SK-N-SH (cell line): ENCODE data around the gene LIAS. TPM values are rescaled to one million over a fixed set of nuclear protein-coding genes. Genes with fewer than 3 reads are reported as not detected.
"Not testable (repeated sequence)": the region's sequence is repeated elsewhere in the genome, so short reads cannot be mapped to it uniquely, and the experiment has no call there.

ENCODE experiments used
- CTCF ChIA-PET: fragments of 300-600, 350-600 bp; formaldehyde crosslinking; extraction: SDS; loops from one replicate; lab custom pipeline; 2021; lab: Yijun Ruan, JAX
- POLR2A ChIA-PET: fragments of 350-600 bp; sonication (Branson Sonifier 250); formaldehyde crosslinking; extraction: SDS; loops from one replicate; lab custom pipeline; 2020; ENCODE audit warnings: antibody characterized with exemption, inconsistent platforms; lab: Yijun Ruan, JAX
- DNase-seq: peaks from one replicate; pipeline ENCODE4 v3.0.0; 2012
- H2AFZ ChIP-seq: fragments of 200-600 bp; sonication (generic); 2 replicates; pipeline ENCODE4 v1.8.1; 2016; ENCODE audit warnings: antibody characterized with exemption, mild to moderate bottlenecking, low read depth
- H3F3A ChIP-seq: fragments of 200-600 bp; sonication (generic); replicated peaks from 2 replicates; pipeline ENCODE3; 2016; ENCODE audit warnings: antibody characterized with exemption, mild to moderate bottlenecking; ENCODE audit not compliant: insufficient read depth
- H3K27ac ChIP-seq, 2 experiments: fragments of 200-500 bp in 1 of 2; fragments of 200-600 bp in 1 of 2; sonication (Bioruptor generic) in 1 of 2; sonication (generic), shearing (Covaris generic) in 1 of 2; 2 replicates each; pipeline versions ENCODE4 v1.5.1 to v1.6.1; 2014 to 2016; ENCODE audit warnings: low read depth in 2 of 2, inconsistent platforms in 1 of 2, low read length in 1 of 2, mild to moderate bottlenecking in 1 of 2, mixed read lengths in 1 of 2
- H3K27me3 ChIP-seq: fragments of 200-600 bp; sonication (generic), shearing (Covaris generic); 2 replicates; pipeline ENCODE4 v1.6.1; 2016; ENCODE audit warnings: mixed run types; ENCODE audit not compliant: insufficient read depth
- H3K36me3 ChIP-seq, 2 experiments: fragments of 200-500 bp in 1 of 2; fragments of 200-600 bp in 1 of 2; sonication (Bioruptor generic) in 1 of 2; sonication (generic) in 1 of 2; replicated peaks in 1 of 2; 2 replicates each; pipeline versions ENCODE3 to v1.5.1; 2014 to 2016; ENCODE audit warnings: low read length in 1 of 2, mild to moderate bottlenecking in 1 of 2; ENCODE audit not compliant: insufficient read depth in 2 of 2, control insufficient read depth in 1 of 2
- H3K4me1 ChIP-seq, 2 experiments: fragments of 200-500 bp in 1 of 2; fragments of 200-600 bp in 1 of 2; sonication (Bioruptor generic) in 1 of 2; sonication (generic), shearing (Covaris generic) in 1 of 2; 2 replicates each; pipeline versions ENCODE4 v1.5.1 to v1.6.1; 2014 to 2016; ENCODE audit warnings: low read depth in 1 of 2, low read length in 1 of 2, mixed run types in 1 of 2; ENCODE audit not compliant: insufficient read depth in 2 of 2, control insufficient read depth in 1 of 2
- H3K4me2 ChIP-seq: fragments of 200-600 bp; sonication (generic), shearing (Covaris generic); 2 replicates; pipeline ENCODE4 v1.6.1; 2017; ENCODE audit warnings: mixed run types
- H3K4me3 ChIP-seq, 2 experiments: fragments of 200-500 bp in 1 of 2; fragments of 200-600 bp in 1 of 2; sonication (Bioruptor generic) in 1 of 2; sonication (generic), shearing (Covaris generic) in 1 of 2; 2 replicates each; pipeline versions ENCODE4 v1.5.1 to v1.8.1; 2014 to 2016; ENCODE audit warnings: low read depth in 2 of 2, inconsistent platforms in 1 of 2, low read length in 1 of 2, mild to moderate bottlenecking in 1 of 2, mixed read lengths in 1 of 2, moderate library complexity in 1 of 2
- H3K79me2 ChIP-seq: fragments of 200-600 bp; sonication (generic); 2 replicates; pipeline ENCODE4 v1.8.1; 2017; ENCODE audit warnings: mild to moderate bottlenecking; ENCODE audit not compliant: insufficient read depth
- H3K9ac ChIP-seq: fragments of 200-600 bp; sonication (generic); 2 replicates; pipeline ENCODE4 v1.6.1; 2017; ENCODE audit warnings: mixed run types
- H3K9me2 ChIP-seq: fragments of 200-600 bp; sonication (generic); 2 replicates; pipeline ENCODE4 v1.6.1; 2017; ENCODE audit warnings: mixed run types
- H3K9me3 ChIP-seq: fragments of 200-600 bp; sonication (generic); 2 replicates; pipeline ENCODE4 v1.6.1; 2017; ENCODE audit warnings: mixed run types, mild to moderate bottlenecking, moderate library complexity
- H4K20me1 ChIP-seq: fragments of 200-600 bp; sonication (generic); 2 replicates; pipeline ENCODE4 v1.6.1; 2017; ENCODE audit warnings: mild to moderate bottlenecking, mixed run types; ENCODE audit not compliant: insufficient read depth
- ELF1 ChIP-seq: IDR thresholded peaks from 2 replicates; pipeline ENCODE4 v1.4.0; 2012
- EP300 ChIP-seq, 2 experiments: IDR thresholded peaks; 2 replicates each; pipeline versions ENCODE4 v1.4.0 to v1.6.1; 2012; ENCODE audit warnings: borderline replicate concordance in 1 of 2, low read depth in 1 of 2, low read length in 1 of 2
- FOXM1 ChIP-seq: IDR thresholded peaks from 2 replicates; pipeline ENCODE4 v1.4.0; 2012; ENCODE audit warnings: low read depth, mild to moderate bottlenecking
- GABPA ChIP-seq: IDR thresholded peaks from 2 replicates; pipeline ENCODE4 v1.4.0; 2012; ENCODE audit warnings: low read depth, mild to moderate bottlenecking
- MXI1 ChIP-seq: IDR thresholded peaks from 2 replicates; pipeline ENCODE4 v1.6.1; 2012; ENCODE audit warnings: mild to moderate bottlenecking, low read depth, low read length, improper control_type of control experiment
- NFIC ChIP-seq: IDR thresholded peaks from 2 replicates; pipeline ENCODE4 v1.4.0; 2012; ENCODE audit warnings: borderline replicate concordance
- RAD21 ChIP-seq: IDR thresholded peaks from 2 replicates; pipeline ENCODE4 v1.6.1; 2012; ENCODE audit warnings: mild to moderate bottlenecking, low read length
- RCOR1 ChIP-seq: fragments of 150-350 bp; IDR thresholded peaks from 2 replicates; pipeline ENCODE4 v1.6.1; 2017; ENCODE audit warnings: antibody characterized with exemption, low read length
- SMC3 ChIP-seq: IDR thresholded peaks from 2 replicates; pipeline ENCODE4 v1.6.1; 2012; ENCODE audit warnings: low read depth, low read length, improper control_type of control experiment
- WGBS: methylation state at CpG from one replicate; pipeline ENCODE4 v1.1.6; 2017; ENCODE audit warnings: low lambda C conversion rate; 5-methylcytosine and 5-hydroxymethylcytosine counted together
- polyA plus RNA-seq, 3 experiments: library from polyadenylated mRNA; depleted of rRNA; stranded (reverse); fragments of >200 nt; gene quantifications; 2 replicates each; pipeline ENCODE4 v1.2.3, GENCODE V29; 2012
- TF ChIP-seq, protein P1 (sequence below): IDR thresholded peaks from 2 replicates; pipeline ENCODE4 v1.4.0; 2012; ENCODE audit warnings: low read depth, borderline replicate concordance
- TF ChIP-seq, protein P2 (sequence below): fragments of 150-350 bp; IDR thresholded peaks from 2 replicates; pipeline ENCODE4 v1.6.1; 2016; ENCODE audit warnings: mild to moderate bottlenecking, low read depth, low read length
- TF ChIP-seq, protein P3 (sequence below): fragments of 200-600 bp; sonication (generic); IDR thresholded peaks from 2 replicates; pipeline ENCODE4 v1.6.1; 2017; ENCODE audit warnings: antibody characterized with exemption, mild to moderate bottlenecking, moderate library complexity

Gene LIAS
- polyA plus RNA-seq, 1 of the 3 experiments (the other 2 are of a cell fraction), result 9.2 TPM

DNA sequence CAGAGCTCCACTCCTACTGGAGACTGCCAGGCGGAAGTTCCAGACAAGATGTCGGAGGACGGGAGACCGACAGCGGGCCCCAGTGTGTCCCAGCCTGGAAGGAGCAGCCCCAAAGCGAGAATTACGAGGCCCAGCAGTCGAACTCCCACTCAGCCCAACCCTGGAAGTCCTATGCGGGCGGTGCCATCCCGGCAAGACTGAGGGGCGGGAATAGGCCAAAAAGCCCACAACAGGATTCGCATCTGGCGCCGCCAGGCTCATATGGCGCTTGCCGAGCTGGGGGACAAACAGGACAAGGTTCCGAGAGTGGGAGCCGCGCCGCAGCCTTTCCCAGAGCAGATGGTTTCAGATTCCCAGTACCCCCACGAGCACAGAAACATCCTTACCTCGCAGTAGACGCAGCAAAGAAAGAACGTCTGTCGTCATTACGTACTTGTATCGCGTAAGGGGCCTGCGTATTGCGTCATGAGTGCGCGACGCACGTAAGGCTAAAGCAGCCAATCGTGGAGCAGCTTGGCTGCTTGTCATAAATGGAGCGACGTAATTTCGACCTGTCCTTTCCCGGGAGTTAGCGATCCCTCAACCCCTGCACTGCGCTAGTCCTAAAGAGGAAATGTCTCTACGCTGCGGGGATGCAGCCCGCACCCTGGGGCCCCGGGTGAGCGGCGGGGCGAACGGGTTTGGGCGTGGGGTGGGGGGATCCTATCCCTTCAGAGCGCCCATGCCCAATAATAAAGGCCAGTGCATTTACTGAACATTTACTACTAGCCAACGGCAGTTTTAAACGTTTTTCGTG, at the start of gene LIAS, which contains the start of gene RPL9 (continued):
- TF ChIP-seq, protein P1, sequence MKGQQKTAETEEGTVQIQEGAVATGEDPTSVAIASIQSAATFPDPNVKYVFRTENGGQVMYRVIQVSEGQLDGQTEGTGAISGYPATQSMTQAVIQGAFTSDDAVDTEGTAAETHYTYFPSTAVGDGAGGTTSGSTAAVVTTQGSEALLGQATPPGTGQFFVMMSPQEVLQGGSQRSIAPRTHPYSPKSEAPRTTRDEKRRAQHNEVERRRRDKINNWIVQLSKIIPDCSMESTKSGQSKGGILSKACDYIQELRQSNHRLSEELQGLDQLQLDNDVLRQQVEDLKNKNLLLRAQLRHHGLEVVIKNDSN, result no peak
- TF ChIP-seq, protein P2, sequence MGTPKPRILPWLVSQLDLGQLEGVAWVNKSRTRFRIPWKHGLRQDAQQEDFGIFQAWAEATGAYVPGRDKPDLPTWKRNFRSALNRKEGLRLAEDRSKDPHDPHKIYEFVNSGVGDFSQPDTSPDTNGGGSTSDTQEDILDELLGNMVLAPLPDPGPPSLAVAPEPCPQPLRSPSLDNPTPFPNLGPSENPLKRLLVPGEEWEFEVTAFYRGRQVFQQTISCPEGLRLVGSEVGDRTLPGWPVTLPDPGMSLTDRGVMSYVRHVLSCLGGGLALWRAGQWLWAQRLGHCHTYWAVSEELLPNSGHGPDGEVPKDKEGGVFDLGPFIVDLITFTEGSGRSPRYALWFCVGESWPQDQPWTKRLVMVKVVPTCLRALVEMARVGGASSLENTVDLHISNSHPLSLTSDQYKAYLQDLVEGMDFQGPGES, result no peak

DNA sequence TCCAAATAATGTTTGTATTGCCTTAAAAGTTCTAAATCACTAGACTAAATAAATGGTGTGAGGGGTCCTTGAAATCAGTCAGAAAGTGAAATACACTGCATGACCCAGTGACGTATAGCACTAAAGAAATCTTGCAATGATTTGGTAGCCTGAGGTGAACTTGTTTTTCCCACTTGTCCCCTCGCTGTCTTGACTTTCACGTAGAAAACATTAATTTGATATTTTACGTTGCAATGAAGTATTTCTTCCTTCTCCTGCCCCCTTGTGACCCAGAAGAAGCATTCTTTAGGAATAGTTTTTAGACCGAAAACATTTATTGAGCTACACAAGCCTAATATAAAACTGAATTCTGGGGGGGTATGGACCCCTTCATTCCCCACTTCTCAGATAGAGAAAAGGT, 48.4 kb upstream of the LIAS start:
- no peak overlapping the region for H3K4me2 ChIP-seq

DNA sequence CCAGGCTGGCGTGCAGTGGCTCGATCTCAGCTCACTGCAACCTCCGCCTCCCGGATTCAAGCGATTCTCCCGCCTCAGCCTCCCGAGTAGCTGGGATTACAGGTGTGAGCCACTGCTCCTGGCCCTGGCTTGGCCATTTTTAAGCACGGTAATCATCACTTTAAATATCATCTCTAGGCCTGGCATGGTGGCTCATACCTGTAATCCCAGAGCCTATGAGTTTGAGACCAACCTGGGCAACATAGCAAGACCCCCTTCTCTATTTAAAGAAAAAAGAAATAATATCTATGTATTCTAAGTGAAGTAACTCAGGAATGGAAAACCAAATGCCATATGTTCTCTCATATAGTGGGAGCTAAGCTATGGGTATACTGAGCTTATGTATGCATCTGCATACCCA, 47.3 kb upstream of the LIAS start:
- H3K9me3 ChIP-seq, DNase-seq, H3K4me3 ChIP-seq, H3K4me2 ChIP-seq, H3K27ac ChIP-seq, H3K79me2 ChIP-seq, H3K27me3 ChIP-seq, H3K9me2 ChIP-seq, H3K36me3 ChIP-seq, H3K4me1 ChIP-seq, H3F3A ChIP-seq, POLR2A ChIA-PET, CTCF ChIA-PET, H2AFZ ChIP-seq, H4K20me1 ChIP-seq, H3K9ac ChIP-seq: not testable (repeated sequence)
- WGBS, result 87% methylated on average over 8 of the region's 8 CpGs

More for the DNA sequence above, 48.4 kb upstream of the LIAS start:
- POLR2A ChIA-PET, result no interaction called here
- DNase-seq, result no peak
- Histone ChIP-seq H3F3A (no peaks in the 10 kb centered on the region), H4K20me1 (no peaks in the 10 kb centered on the region), H3K27ac (no peak overlapping the region), H3K79me2 (no peaks in the 10 kb centered on the region), H3K4me1 (no peaks in the 10 kb centered on the region), H3K27me3 (no peaks in the 10 kb centered on the region), H3K9me3 (no peaks in the 10 kb centered on the region), H3K9me2 (no peaks in the 10 kb centered on the region), H2AFZ (peak overlapping the region; percentile 16; the same call in 1 of the 2 replicates), H3K9ac (no peak overlapping the region), H3K4me3 (no peak overlapping the region)
- CTCF ChIA-PET, result no interaction called here
- whole genome bisulfite sequencing, result 54% methylated on average over 5 of the region's 5 CpGs
- TF ChIP-seq, protein P3, sequence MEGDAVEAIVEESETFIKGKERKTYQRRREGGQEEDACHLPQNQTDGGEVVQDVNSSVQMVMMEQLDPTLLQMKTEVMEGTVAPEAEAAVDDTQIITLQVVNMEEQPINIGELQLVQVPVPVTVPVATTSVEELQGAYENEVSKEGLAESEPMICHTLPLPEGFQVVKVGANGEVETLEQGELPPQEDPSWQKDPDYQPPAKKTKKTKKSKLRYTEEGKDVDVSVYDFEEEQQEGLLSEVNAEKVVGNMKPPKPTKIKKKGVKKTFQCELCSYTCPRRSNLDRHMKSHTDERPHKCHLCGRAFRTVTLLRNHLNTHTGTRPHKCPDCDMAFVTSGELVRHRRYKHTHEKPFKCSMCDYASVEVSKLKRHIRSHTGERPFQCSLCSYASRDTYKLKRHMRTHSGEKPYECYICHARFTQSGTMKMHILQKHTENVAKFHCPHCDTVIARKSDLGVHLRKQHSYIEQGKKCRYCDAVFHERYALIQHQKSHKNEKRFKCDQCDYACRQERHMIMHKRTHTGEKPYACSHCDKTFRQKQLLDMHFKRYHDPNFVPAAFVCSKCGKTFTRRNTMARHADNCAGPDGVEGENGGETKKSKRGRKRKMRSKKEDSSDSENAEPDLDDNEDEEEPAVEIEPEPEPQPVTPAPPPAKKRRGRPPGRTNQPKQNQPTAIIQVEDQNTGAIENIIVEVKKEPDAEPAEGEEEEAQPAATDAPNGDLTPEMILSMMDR, result peak; percentile 43
- no peak for TF ChIP-seq RCOR1
- TF ChIP-seq MXI1, result no peak
- TF ChIP-seq RAD21, result peak; percentile 41
- no peak for TF ChIP-seq SMC3
- TF ChIP-seq ELF1, result no peak
- no peak for TF ChIP-seq FOXM1
- TF ChIP-seq NFIC, result no peak
- TF ChIP-seq EP300 (IDR thresholded peaks at IDR 0.05; ENCODE audit: borderline replicate concordance in 1 of 2, low read depth in 1 of 2, low read length in 1 of 2), result no peak
- TF ChIP-seq GABPA, result no peak
- TF ChIP-seq, protein P1, result no peak
- TF ChIP-seq, all 33 proteins: peak for 2
- H3K36me3 ChIP-seq, result no peaks in the 10 kb centered on the region
